ENCODE measurements around the gene CYP3A4. TPM values are rescaled to one million over a fixed set of nuclear protein-coding genes. Genes with fewer than 3 reads are reported as not detected.

CYP3A4 gene
- total RNA-seq (2014; rRNA removed; shearing (Covaris generic)), result not detected in 2 replicates

GRCh38 chr7:99784007-99784406 lies at the start of gene CYP3A4:
TSS of gene CYP3A4 (minus strand) at chr7:99784184. CDS start at chr7:99784081, 103 bp downstream.

GRCh38 chr7:99734987-99735386 lies 49.0 kb downstream of the CYP3A4 start, which contains the start of gene CYP3A7:
TSS of gene CYP3A7 (minus strand) at chr7:99735196. CDS start at chr7:99735093, 103 bp downstream.

Small RNAs within 50 kb of the gene (small RNA-seq; reads per million reads assigned to genes)
- not detected for gene CYP3A137P

Other genes with a start within 250 kb of the CYP3A4 start
- gene FAM200A, start 232.1 kb downstream of the CYP3A4 start, total RNA-seq (2014; rRNA removed; shearing (Covaris generic)), result 4.1 and 5.1 TPM in 2 replicates
- gene ZNF655, start 225.5 kb downstream of the CYP3A4 start, total RNA-seq (2014; rRNA removed; shearing (Covaris generic)), result 121 and 149 TPM in 2 replicates
- 0.48 TPM in 1 of 2 replicates, not detected in the other for gene TMEM225B, start 185.9 kb downstream of the CYP3A4 start, total RNA-seq (2014; rRNA removed; shearing (Covaris generic))
- gene ZSCAN25, start 167.2 kb downstream of the CYP3A4 start, total RNA-seq (2014; rRNA removed; shearing (Covaris generic)), result 17.4 and 23.4 TPM in 2 replicates
- gene CYP3A5, start 104.2 kb downstream of the CYP3A4 start, total RNA-seq (2014; rRNA removed; shearing (Covaris generic)), result 0.11 and 0.32 TPM in 2 replicates
- gene CYP3A7, start 49.0 kb downstream of the CYP3A4 start, total RNA-seq (2014; rRNA removed; shearing (Covaris generic)), result not detected in 2 replicates
- not detected in 2 replicates for gene CYP3A43, start 43.8 kb upstream of the CYP3A4 start, total RNA-seq (2014; rRNA removed; shearing (Covaris generic))
- gene OR2AE1, start 92.8 kb upstream of the CYP3A4 start, total RNA-seq (2014; rRNA removed; shearing (Covaris generic)), result not detected in 2 replicates
- 23.1 and 23.5 TPM in 2 replicates for gene TRIM4, start 135.3 kb upstream of the CYP3A4 start, total RNA-seq (2014; rRNA removed; shearing (Covaris generic))
- 0.32 TPM in 1 of 2 replicates, not detected in the other for gene GJC3, start 145.4 kb upstream of the CYP3A4 start, total RNA-seq (2014; rRNA removed; shearing (Covaris generic))
- gene AZGP1, start 191.8 kb upstream of the CYP3A4 start, total RNA-seq (2014; rRNA removed; shearing (Covaris generic)), result 24.6 and 29.4 TPM in 2 replicates
- 23.1 and 27.5 TPM in 2 replicates for gene ZKSCAN1, start 231.4 kb upstream of the CYP3A4 start, total RNA-seq (2014; rRNA removed; shearing (Covaris generic))